Chondrocyte (in vitro differentiated cells): ENCODE data around the gene DENND10. TPM values are rescaled to one million over a fixed set of nuclear protein-coding genes. Genes with fewer than 3 reads are reported as not detected.

Source experiments
- DNase-seq: peaks from one replicate; pipeline ENCODE4 v3.0.0; 2021; ENCODE audit warnings: mixed read lengths, low spot score
- H3K27ac Mint-ChIP-seq: one replicate; pipeline ENCODE4 v1.8.0; 2021; ENCODE audit warnings: mild to moderate bottlenecking, moderate library complexity, mixed read lengths; ENCODE audit not compliant: unreplicated experiment
- H3K27me3 Mint-ChIP-seq: 2 replicates; pipeline ENCODE4 v1.8.0; 2021; ENCODE audit warnings: low read depth, mixed read lengths
- H3K36me3 Mint-ChIP-seq: 2 replicates; pipeline ENCODE4 v1.8.0; 2021; ENCODE audit warnings: low read depth, mixed read lengths
- H3K4me1 Mint-ChIP-seq: 2 replicates; pipeline ENCODE4 v1.8.0; 2021; ENCODE audit warnings: low read depth, mild to moderate bottlenecking, mixed read lengths
- H3K4me3 Mint-ChIP-seq: one replicate; pipeline ENCODE4 v1.8.0; 2021; ENCODE audit warnings: mild to moderate bottlenecking, moderate library complexity, mixed read lengths; ENCODE audit not compliant: unreplicated experiment
- H3K9me3 Mint-ChIP-seq: 2 replicates; pipeline ENCODE4 v1.8.0; 2021; ENCODE audit warnings: low read depth, mixed read lengths
- CTCF ChIP-seq: fragments of 200-600 bp; sonication (generic); IDR thresholded peaks from 2 replicates; pipeline ENCODE4 v1.5.0; 2021; ENCODE audit warnings: antibody characterized with exemption, mild to moderate bottlenecking, moderate library complexity
- total RNA-seq: library from RNA; stranded (reverse); gene quantifications from 3 replicates; pipeline ENCODE4 v1.2.1, GENCODE V29; 2021

Gene DENND10
- total RNA-seq, 1 donor from 2014 or later, result 43.0 TPM

- no peak for TF ChIP-seq CTCF
- peaks cover 60% of the 10 kb centered on the region for H3K36me3 Mint-ChIP-seq
- H3K27me3 Mint-ChIP-seq, result no peaks in the 10 kb centered on the region
- no peaks in the 10 kb centered on the region for H3K9me3 Mint-ChIP-seq
- DNase-seq, result no peak
- no peaks in the 10 kb centered on the region for H3K4me1 Mint-ChIP-seq
- no peak overlapping the region for H3K4me3 Mint-ChIP-seq
- peak overlapping the region; percentile 41 for H3K27ac Mint-ChIP-seq
These were observed 42.6 kb upstream of the DENND10 start for GRCh38 chr10:119061352-119061751.

- peaks cover 56% of the 10 kb centered on the region for H3K36me3 Mint-ChIP-seq
- no peaks in the 10 kb centered on the region for H3K4me1 Mint-ChIP-seq
- H3K4me3 Mint-ChIP-seq, result no peak overlapping the region
- no peaks in the 10 kb centered on the region for H3K9me3 Mint-ChIP-seq
- no peak overlapping the region for H3K27ac Mint-ChIP-seq
- no peak for TF ChIP-seq CTCF
- no peaks in the 10 kb centered on the region for H3K27me3 Mint-ChIP-seq
- no peak for DNase-seq
These were observed 42.0 kb upstream of the DENND10 start for GRCh38 chr10:119061926-119062325.

GRCh38 chr10:119070395-119071165 lies 33.3 kb upstream of the DENND10 start:
- peaks cover 38% of the 10 kb centered on the region for H3K36me3 Mint-ChIP-seq
- H3K27ac Mint-ChIP-seq, result no peak overlapping the region
- no peak for DNase-seq
- H3K27me3 Mint-ChIP-seq, result no peaks in the 10 kb centered on the region
- peaks cover 23% of the 10 kb centered on the region for H3K4me1 Mint-ChIP-seq
- no peak for TF ChIP-seq CTCF
- no peaks in the 10 kb centered on the region for H3K9me3 Mint-ChIP-seq
- H3K4me3 Mint-ChIP-seq, result no peak overlapping the region

GRCh38 chr10:119073584-119073983 lies 30.3 kb upstream of the DENND10 start:
- no peaks in the 10 kb centered on the region for H3K9me3 Mint-ChIP-seq
- H3K36me3 Mint-ChIP-seq, result peaks cover 28% of the 10 kb centered on the region
- no peak for TF ChIP-seq CTCF
- DNase-seq, result no peak
- H3K4me1 Mint-ChIP-seq, result peaks cover 40% of the 10 kb centered on the region
- H3K27ac Mint-ChIP-seq, result peak overlapping the region; percentile 41
- H3K27me3 Mint-ChIP-seq, result no peaks in the 10 kb centered on the region
- no peak overlapping the region for H3K4me3 Mint-ChIP-seq

GRCh38 chr10:119078422-119079179 lies 25.3 kb upstream of the DENND10 start:
- Mint-ChIP-seq H3K4me3 (peak overlapping the region; percentile 98), H3K36me3 (no peaks in the 10 kb centered on the region), H3K27me3 (no peaks in the 10 kb centered on the region), H3K9me3 (no peaks in the 10 kb centered on the region), H3K4me1 (peaks cover 48% of the 10 kb centered on the region), H3K27ac (peak overlapping the region; percentile 99)
- DNase-seq, result no peak
- TF ChIP-seq CTCF, result no peak
